HepG2 (cell line): ENCODE measurements around the gene CORO1A. TPM values are rescaled to one million over a fixed set of nuclear protein-coding genes. Genes with fewer than 3 reads are reported as not detected.

Source experiments
- GATA4 ChIP-seq: sonication (generic); IDR thresholded peaks from 2 replicates; pipeline ENCODE4 v1.6.1; 2016; ENCODE audit warnings: antibody characterized with exemption, low read depth, borderline replicate concordance
- IRF2 ChIP-seq: IDR thresholded peaks from 2 replicates; pipeline ENCODE4 v1.6.1; 2018; ENCODE audit warnings: missing genetic modification reagents, missing compliant biosample characterization
- PAF1 ChIP-seq: IDR thresholded peaks from 2 replicates; pipeline ENCODE4 v1.6.1; 2016; ENCODE audit warnings: missing genetic modification reagents, missing compliant biosample characterization
- REL ChIP-seq: sonication (generic); formaldehyde crosslinking; conservative IDR thresholded peaks from 2 replicates; pipeline ENCODE4 v1.8.0; 2022; ENCODE audit warnings: mild to moderate bottlenecking, missing genetic modification reagents, moderate library complexity
- SRSF4 ChIP-seq: fragments of 200-400 bp; formaldehyde crosslinking; IDR thresholded peaks from one replicate; pipeline ENCODE4 v1.6.1; 2018; ENCODE audit warnings: mild to moderate bottlenecking, low read depth, low read length, moderate library complexity; ENCODE audit not compliant: poor library complexity, severe bottlenecking
- ZKSCAN8 ChIP-seq: IDR thresholded peaks from 2 replicates; pipeline ENCODE4 v1.6.1; 2016; ENCODE audit warnings: borderline replicate concordance, missing genetic modification reagents, missing compliant biosample characterization
- polyA plus RNA-seq, 8 experiments: library from polyadenylated mRNA; depleted of rRNA in 3 of 8; stranded (reverse) in 7 of 8; unstranded in 1 of 8; fragments of >200 nt; fragmentation: Illumina TruSeq in 4 of 8; extraction: Trizol in 4 of 8; gene quantifications; 2 replicates each; pipeline versions ENCODE4 v1.2.1 to v1.2.3, GENCODE V29; 2011 to 2016; ENCODE audit warnings: low read depth in 4 of 8, missing spikeins in 1 of 8, mixed read lengths in 1 of 8; ENCODE audit not compliant: insufficient read depth in 1 of 8
- total RNA-seq, 5 experiments: library from RNA; depleted of rRNA; stranded (reverse); fragments of >200 nt; fragmentation: Illumina TruSeq; extraction: Trizol; gene quantifications; 2 replicates each; pipeline ENCODE4 v1.2.3, GENCODE V29; 2016; ENCODE audit warnings: low read depth in 1 of 5
- TF ChIP-seq, protein P1 (sequence below): sonication (generic); formaldehyde crosslinking; IDR thresholded peaks from 2 replicates; pipeline ENCODE4 v1.4.0; 2020; ENCODE audit warnings: missing genetic modification reagents
- TF ChIP-seq, protein P2 (sequence below): sonication (generic); formaldehyde crosslinking; IDR thresholded peaks from 2 replicates; pipeline ENCODE4 v1.4.0; 2020; ENCODE audit warnings: missing genetic modification reagents, mild to moderate bottlenecking, borderline replicate concordance
- TF ChIP-seq, protein P3 (sequence below): sonication (generic); formaldehyde crosslinking; IDR thresholded peaks from 2 replicates; pipeline ENCODE4 v1.4.0; 2020; ENCODE audit warnings: missing genetic modification reagents
- TF ChIP-seq, protein P4 (sequence below): sonication (generic); formaldehyde crosslinking; IDR thresholded peaks from 2 replicates; pipeline ENCODE4 v1.4.0; 2020; ENCODE audit warnings: missing genetic modification reagents
- TF ChIP-seq, protein P5 (sequence below): sonication (generic); formaldehyde crosslinking; IDR thresholded peaks from 2 replicates; pipeline ENCODE4 v1.5.0; 2020; ENCODE audit warnings: mild to moderate bottlenecking, missing genetic modification reagents
- TF ChIP-seq, protein P6 (sequence below): sonication (generic); formaldehyde crosslinking; IDR thresholded peaks from 2 replicates; pipeline ENCODE4 v1.4.0; 2020; ENCODE audit warnings: missing genetic modification reagents

The CORO1A gene
- total and polyA plus RNA-seq, 2 of the 13 experiments (the other 11 are each of a cell fraction or from before 2014, with no cell fraction given): 6.5 to 12.9 TPM

DNA sequence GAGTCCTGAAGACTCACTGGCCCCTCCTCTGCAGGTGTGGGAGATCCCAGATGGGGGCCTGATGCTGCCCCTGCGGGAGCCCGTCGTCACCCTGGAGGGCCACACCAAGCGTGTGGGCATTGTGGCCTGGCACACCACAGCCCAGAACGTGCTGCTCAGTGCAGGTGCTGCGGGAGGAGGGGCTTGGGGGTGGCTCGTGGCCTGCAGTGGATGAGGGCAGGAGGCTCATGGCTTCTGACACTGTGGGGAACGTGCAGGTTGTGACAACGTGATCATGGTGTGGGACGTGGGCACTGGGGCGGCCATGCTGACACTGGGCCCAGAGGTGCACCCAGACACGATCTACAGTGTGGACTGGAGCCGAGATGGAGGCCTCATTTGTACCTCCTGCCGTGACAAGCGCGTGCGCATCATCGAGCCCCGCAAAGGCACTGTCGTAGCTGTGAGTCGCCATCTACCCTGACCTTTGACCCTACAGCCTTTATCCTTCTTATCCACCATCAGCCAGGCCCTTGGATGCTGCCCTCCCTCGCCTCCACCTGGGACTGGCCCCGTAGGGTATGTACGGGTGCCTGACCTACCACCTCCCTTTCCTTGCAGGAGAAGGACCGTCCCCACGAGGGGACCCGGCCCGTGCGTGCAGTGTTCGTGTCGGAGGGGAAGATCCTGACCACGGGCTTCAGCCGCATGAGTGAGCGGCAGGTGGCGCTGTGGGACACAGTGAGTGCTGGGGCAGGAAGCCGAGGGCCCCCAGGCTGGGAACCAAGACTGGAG lies 3.6 kb downstream of the CORO1A start (continued):
- no peak for TF ChIP-seq SRSF4
- TF ChIP-seq, protein P1, sequence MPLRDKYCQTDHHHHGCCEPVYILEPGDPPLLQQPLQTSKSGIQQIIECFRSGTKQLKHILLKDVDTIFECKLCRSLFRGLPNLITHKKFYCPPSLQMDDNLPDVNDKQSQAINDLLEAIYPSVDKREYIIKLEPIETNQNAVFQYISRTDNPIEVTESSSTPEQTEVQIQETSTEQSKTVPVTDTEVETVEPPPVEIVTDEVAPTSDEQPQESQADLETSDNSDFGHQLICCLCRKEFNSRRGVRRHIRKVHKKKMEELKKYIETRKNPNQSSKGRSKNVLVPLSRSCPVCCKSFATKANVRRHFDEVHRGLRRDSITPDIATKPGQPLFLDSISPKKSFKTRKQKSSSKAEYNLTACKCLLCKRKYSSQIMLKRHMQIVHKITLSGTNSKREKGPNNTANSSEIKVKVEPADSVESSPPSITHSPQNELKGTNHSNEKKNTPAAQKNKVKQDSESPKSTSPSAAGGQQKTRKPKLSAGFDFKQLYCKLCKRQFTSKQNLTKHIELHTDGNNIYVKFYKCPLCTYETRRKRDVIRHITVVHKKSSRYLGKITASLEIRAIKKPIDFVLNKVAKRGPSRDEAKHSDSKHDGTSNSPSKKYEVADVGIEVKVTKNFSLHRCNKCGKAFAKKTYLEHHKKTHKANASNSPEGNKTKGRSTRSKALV (CRISPR knock-in tag): no peak
- TF ChIP-seq GATA4: no peak
- TF ChIP-seq, protein P2, sequence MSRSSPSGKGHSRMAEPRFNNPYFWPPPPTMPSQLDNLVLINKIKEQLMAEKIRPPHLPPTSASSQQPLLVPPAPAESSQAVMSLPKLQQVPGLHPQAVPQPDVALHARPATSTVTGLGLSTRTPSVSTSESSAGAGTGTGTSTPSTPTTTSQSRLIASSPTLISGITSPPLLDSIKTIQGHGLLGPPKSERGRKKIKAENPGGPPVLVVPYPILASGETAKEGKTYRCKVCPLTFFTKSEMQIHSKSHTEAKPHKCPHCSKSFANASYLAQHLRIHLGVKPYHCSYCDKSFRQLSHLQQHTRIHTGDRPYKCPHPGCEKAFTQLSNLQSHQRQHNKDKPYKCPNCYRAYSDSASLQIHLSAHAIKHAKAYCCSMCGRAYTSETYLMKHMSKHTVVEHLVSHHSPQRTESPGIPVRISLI (CRISPR knock-in tag): no peak
- TF ChIP-seq, protein P3, sequence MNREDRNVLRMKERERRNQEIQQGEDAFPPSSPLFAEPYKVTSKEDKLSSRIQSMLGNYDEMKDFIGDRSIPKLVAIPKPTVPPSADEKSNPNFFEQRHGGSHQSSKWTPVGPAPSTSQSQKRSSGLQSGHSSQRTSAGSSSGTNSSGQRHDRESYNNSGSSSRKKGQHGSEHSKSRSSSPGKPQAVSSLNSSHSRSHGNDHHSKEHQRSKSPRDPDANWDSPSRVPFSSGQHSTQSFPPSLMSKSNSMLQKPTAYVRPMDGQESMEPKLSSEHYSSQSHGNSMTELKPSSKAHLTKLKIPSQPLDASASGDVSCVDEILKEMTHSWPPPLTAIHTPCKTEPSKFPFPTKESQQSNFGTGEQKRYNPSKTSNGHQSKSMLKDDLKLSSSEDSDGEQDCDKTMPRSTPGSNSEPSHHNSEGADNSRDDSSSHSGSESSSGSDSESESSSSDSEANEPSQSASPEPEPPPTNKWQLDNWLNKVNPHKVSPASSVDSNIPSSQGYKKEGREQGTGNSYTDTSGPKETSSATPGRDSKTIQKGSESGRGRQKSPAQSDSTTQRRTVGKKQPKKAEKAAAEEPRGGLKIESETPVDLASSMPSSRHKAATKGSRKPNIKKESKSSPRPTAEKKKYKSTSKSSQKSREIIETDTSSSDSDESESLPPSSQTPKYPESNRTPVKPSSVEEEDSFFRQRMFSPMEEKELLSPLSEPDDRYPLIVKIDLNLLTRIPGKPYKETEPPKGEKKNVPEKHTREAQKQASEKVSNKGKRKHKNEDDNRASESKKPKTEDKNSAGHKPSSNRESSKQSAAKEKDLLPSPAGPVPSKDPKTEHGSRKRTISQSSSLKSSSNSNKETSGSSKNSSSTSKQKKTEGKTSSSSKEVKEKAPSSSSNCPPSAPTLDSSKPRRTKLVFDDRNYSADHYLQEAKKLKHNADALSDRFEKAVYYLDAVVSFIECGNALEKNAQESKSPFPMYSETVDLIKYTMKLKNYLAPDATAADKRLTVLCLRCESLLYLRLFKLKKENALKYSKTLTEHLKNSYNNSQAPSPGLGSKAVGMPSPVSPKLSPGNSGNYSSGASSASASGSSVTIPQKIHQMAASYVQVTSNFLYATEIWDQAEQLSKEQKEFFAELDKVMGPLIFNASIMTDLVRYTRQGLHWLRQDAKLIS (CRISPR knock-in tag): no peak
- TF ChIP-seq, protein P4, sequence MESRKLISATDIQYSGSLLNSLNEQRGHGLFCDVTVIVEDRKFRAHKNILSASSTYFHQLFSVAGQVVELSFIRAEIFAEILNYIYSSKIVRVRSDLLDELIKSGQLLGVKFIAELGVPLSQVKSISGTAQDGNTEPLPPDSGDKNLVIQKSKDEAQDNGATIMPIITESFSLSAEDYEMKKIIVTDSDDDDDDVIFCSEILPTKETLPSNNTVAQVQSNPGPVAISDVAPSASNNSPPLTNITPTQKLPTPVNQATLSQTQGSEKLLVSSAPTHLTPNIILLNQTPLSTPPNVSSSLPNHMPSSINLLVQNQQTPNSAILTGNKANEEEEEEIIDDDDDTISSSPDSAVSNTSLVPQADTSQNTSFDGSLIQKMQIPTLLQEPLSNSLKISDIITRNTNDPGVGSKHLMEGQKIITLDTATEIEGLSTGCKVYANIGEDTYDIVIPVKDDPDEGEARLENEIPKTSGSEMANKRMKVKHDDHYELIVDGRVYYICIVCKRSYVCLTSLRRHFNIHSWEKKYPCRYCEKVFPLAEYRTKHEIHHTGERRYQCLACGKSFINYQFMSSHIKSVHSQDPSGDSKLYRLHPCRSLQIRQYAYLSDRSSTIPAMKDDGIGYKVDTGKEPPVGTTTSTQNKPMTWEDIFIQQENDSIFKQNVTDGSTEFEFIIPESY (CRISPR knock-in tag): peak; percentile 90
- TF ChIP-seq, protein P5, sequence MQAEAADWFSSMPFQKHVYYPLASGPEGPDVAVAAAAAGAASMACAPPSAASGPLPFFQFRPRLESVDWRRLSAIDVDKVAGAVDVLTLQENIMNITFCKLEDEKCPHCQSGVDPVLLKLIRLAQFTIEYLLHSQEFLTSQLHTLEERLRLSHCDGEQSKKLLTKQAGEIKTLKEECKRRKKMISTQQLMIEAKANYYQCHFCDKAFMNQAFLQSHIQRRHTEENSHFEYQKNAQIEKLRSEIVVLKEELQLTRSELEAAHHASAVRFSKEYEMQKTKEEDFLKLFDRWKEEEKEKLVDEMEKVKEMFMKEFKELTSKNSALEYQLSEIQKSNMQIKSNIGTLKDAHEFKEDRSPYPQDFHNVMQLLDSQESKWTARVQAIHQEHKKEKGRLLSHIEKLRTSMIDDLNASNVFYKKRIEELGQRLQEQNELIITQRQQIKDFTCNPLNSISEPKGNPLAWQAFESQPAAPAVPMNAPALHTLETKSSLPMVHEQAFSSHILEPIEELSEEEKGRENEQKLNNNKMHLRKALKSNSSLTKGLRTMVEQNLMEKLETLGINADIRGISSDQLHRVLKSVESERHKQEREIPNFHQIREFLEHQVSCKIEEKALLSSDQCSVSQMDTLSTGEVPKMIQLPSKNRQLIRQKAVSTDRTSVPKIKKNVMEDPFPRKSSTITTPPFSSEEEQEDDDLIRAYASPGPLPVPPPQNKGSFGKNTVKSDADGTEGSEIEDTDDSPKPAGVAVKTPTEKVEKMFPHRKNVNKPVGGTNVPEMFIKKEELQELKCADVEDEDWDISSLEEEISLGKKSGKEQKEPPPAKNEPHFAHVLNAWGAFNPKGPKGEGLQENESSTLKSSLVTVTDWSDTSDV (CRISPR knock-in tag): no peak
- 0 out of 2 replicates have a peak, but pooled peaks have one; percentile 62 for TF ChIP-seq REL (CRISPR knock-in tag)
- 0 out of 2 replicates have a peak, but pooled peaks have one; percentile 32 for TF ChIP-seq IRF2 (CRISPR knock-in tag)
- no peak for TF ChIP-seq ZKSCAN8 (CRISPR knock-in tag)
- TF ChIP-seq PAF1 (CRISPR knock-in tag): 0 out of 2 replicates have a peak, but pooled peaks have one; percentile 22
- TF ChIP-seq, protein P6, sequence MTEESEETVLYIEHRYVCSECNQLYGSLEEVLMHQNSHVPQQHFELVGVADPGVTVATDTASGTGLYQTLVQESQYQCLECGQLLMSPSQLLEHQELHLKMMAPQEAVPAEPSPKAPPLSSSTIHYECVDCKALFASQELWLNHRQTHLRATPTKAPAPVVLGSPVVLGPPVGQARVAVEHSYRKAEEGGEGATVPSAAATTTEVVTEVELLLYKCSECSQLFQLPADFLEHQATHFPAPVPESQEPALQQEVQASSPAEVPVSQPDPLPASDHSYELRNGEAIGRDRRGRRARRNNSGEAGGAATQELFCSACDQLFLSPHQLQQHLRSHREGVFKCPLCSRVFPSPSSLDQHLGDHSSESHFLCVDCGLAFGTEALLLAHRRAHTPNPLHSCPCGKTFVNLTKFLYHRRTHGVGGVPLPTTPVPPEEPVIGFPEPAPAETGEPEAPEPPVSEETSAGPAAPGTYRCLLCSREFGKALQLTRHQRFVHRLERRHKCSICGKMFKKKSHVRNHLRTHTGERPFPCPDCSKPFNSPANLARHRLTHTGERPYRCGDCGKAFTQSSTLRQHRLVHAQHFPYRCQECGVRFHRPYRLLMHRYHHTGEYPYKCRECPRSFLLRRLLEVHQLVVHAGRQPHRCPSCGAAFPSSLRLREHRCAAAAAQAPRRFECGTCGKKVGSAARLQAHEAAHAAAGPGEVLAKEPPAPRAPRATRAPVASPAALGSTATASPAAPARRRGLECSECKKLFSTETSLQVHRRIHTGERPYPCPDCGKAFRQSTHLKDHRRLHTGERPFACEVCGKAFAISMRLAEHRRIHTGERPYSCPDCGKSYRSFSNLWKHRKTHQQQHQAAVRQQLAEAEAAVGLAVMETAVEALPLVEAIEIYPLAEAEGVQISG (CRISPR knock-in tag): peak; percentile 51
